Measurements from ENCODE around the gene SPP2.

SPP2 gene

DNA sequence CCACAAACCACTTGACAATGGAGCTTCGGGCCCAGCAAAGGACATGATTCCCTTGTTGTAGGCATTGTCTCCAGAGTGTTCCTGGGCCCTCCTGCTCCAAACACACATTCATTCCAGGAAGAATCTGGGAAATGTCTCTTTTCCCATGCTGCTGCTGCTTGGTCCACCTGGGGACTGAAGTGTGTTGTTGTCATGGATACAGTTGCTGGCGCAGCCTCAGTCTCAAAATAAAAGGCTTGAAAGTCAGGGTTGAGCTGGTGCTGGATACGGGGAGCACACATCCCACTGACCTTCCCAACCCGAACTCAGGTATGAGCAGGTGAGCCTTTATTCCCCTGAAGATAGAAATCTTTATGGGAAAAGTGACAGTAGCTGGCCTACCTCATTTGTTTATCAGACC lies 30.6 kb upstream of the SPP2 start:
- peaks cover 8% of the 10 kb centered on the region for H3K9me3 ChIP-seq (ENCODE audit: insufficient read depth, low read depth, low read length)
- H3K9ac ChIP-seq (ENCODE audit: low read length) = no peak overlapping the region
- no peak overlapping the region for H3K27ac ChIP-seq (ENCODE audit: low read depth, low read length)
- H3K4me1 ChIP-seq (ENCODE audit: control insufficient read depth in 1 of 2, insufficient read depth in 2 of 2, low read length in 2 of 2) = no peaks in the 10 kb centered on the region
- H3K4ac ChIP-seq (ENCODE audit: low read depth, low read length) = no peak overlapping the region
- H3K4me3 ChIP-seq (ENCODE audit: low read depth, low read length) = no peak overlapping the region
- H2AK5ac ChIP-seq (ENCODE audit: low read length) = no peak overlapping the region
- H3K79me1 ChIP-seq (ENCODE audit: low read length) = no peaks in the 10 kb centered on the region
- H2BK5ac ChIP-seq (ENCODE audit: low read depth, low read length, poor library complexity) = no peak overlapping the region
- H3K14ac ChIP-seq (ENCODE audit: low read length) = no peak overlapping the region
- no peak overlapping the region for H3K18ac ChIP-seq (ENCODE audit: low read length)
- H3K27me3 ChIP-seq (ENCODE audit: insufficient read depth, low read length) = no peaks in the 10 kb centered on the region
- no peak overlapping the region for H2AFZ ChIP-seq (ENCODE audit: insufficient read depth, low read length, poor library complexity)
- DNase-seq = no peak
- no peak overlapping the region for H2BK12ac ChIP-seq (ENCODE audit: low read length)
- no peak overlapping the region for H2BK120ac ChIP-seq (ENCODE audit: insufficient read depth, low read length, poor library complexity)
- H4K8ac ChIP-seq (ENCODE audit: low read depth, low read length) = no peak overlapping the region
- H3K79me2 ChIP-seq (ENCODE audit: control insufficient read depth, insufficient read depth, low read length, poor library complexity) = no peaks in the 10 kb centered on the region
- H4K91ac ChIP-seq (ENCODE audit: low read depth, low read length) = no peak overlapping the region
- H3K36me3 ChIP-seq (ENCODE audit: control insufficient read depth in 1 of 2, insufficient read depth in 2 of 2, low read length in 2 of 2) = no peaks in the 10 kb centered on the region
- H4K12ac ChIP-seq (ENCODE audit: low read depth, low read length) = no peak overlapping the region
- no peak overlapping the region for H3K4me2 ChIP-seq (ENCODE audit: low read length)
- WGBS (ENCODE audit: extremely low coverage, insufficient coverage, insufficient read length) = no CpG with 5 or more reads among the region's 4 CpGs
- no peak overlapping the region for H3K23ac ChIP-seq (ENCODE audit: low read length)

GRCh38 chr2:234020332-234020731 lies 30.2 kb upstream of the SPP2 start:
- H4K91ac ChIP-seq (ENCODE audit: low read depth, low read length) = no peak overlapping the region
- WGBS (ENCODE audit: extremely low coverage, insufficient coverage, insufficient read length) = no CpG with 5 or more reads among the region's 2 CpGs
- no peak overlapping the region for H3K27ac ChIP-seq (ENCODE audit: low read depth, low read length)
- no peak overlapping the region for H3K14ac ChIP-seq (ENCODE audit: low read length)
- no peak overlapping the region for H4K8ac ChIP-seq (ENCODE audit: low read depth, low read length)
- H4K12ac ChIP-seq (ENCODE audit: low read depth, low read length) = no peak overlapping the region
- H3K4me3 ChIP-seq (ENCODE audit: low read depth, low read length) = no peak overlapping the region
- no peak overlapping the region for H3K23ac ChIP-seq (ENCODE audit: low read length)
- no peaks in the 10 kb centered on the region for H3K79me2 ChIP-seq (ENCODE audit: control insufficient read depth, insufficient read depth, low read length, poor library complexity)
- peaks cover 8% of the 10 kb centered on the region for H3K9me3 ChIP-seq (ENCODE audit: insufficient read depth, low read depth, low read length)
- no peak overlapping the region for H2BK120ac ChIP-seq (ENCODE audit: insufficient read depth, low read length, poor library complexity)
- no peaks in the 10 kb centered on the region for H3K4me1 ChIP-seq (ENCODE audit: control insufficient read depth in 1 of 2, insufficient read depth in 2 of 2, low read length in 2 of 2)
- no peaks in the 10 kb centered on the region for H3K79me1 ChIP-seq (ENCODE audit: low read length)
- no peak overlapping the region for H3K9ac ChIP-seq (ENCODE audit: low read length)
- no peak overlapping the region for H2AFZ ChIP-seq (ENCODE audit: insufficient read depth, low read length, poor library complexity)
- no peak overlapping the region for H2BK5ac ChIP-seq (ENCODE audit: low read depth, low read length, poor library complexity)
- H3K36me3 ChIP-seq (ENCODE audit: control insufficient read depth in 1 of 2, insufficient read depth in 2 of 2, low read length in 2 of 2) = no peaks in the 10 kb centered on the region
- H2BK12ac ChIP-seq (ENCODE audit: low read length) = no peak overlapping the region
- no peak for DNase-seq
- H3K27me3 ChIP-seq (ENCODE audit: insufficient read depth, low read length) = no peaks in the 10 kb centered on the region
- H3K4ac ChIP-seq (ENCODE audit: low read depth, low read length) = no peak overlapping the region
- no peak overlapping the region for H2AK5ac ChIP-seq (ENCODE audit: low read length)
- no peak overlapping the region for H3K18ac ChIP-seq (ENCODE audit: low read length)
- no peak overlapping the region for H3K4me2 ChIP-seq (ENCODE audit: low read length)

DNA sequence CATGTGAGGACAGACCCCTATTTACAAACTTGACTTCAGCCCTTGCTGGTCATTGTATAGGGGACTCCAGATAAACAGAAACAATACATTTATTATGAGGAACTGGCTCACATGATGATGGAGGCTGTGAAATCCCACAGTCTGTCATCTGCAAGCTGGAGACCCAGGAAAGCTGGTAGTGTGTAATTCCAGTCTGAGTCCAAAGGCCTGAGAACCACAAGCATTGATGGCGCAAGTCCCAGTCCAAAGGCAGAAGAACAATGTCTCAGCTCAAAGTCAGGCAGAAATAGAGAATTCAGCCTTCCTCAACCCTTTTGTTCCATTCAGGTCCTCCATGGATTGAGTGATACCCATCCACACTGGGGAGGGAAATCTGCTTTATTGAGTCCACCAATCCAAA lies 28.1 kb upstream of the SPP2 start:
- H3K36me3 ChIP-seq (ENCODE audit: control insufficient read depth in 1 of 2, insufficient read depth in 2 of 2, low read length in 2 of 2) = no peaks in the 10 kb centered on the region
- no peak overlapping the region for H3K14ac ChIP-seq (ENCODE audit: low read length)
- WGBS (ENCODE audit: extremely low coverage, insufficient coverage, insufficient read length) = no CpG with 5 or more reads among the region's 1 CpG
- H3K18ac ChIP-seq (ENCODE audit: low read length) = no peak overlapping the region
- no peak overlapping the region for H2BK120ac ChIP-seq (ENCODE audit: insufficient read depth, low read length, poor library complexity)
- no peaks in the 10 kb centered on the region for H3K79me2 ChIP-seq (ENCODE audit: control insufficient read depth, insufficient read depth, low read length, poor library complexity)
- H3K23ac ChIP-seq (ENCODE audit: low read length) = no peak overlapping the region
- no peak overlapping the region for H4K91ac ChIP-seq (ENCODE audit: low read depth, low read length)
- H4K8ac ChIP-seq (ENCODE audit: low read depth, low read length) = no peak overlapping the region
- no peak overlapping the region for H2BK5ac ChIP-seq (ENCODE audit: low read depth, low read length, poor library complexity)
- no peak overlapping the region for H2AFZ ChIP-seq (ENCODE audit: insufficient read depth, low read length, poor library complexity)
- H3K4me3 ChIP-seq (ENCODE audit: low read depth, low read length) = no peak overlapping the region
- no peaks in the 10 kb centered on the region for H3K27me3 ChIP-seq (ENCODE audit: insufficient read depth, low read length)
- H3K27ac ChIP-seq (ENCODE audit: low read depth, low read length) = no peak overlapping the region
- H3K4me1 ChIP-seq (ENCODE audit: control insufficient read depth in 1 of 2, insufficient read depth in 2 of 2, low read length in 2 of 2) = no peaks in the 10 kb centered on the region
- H3K9ac ChIP-seq (ENCODE audit: low read length) = no peak overlapping the region
- no peak overlapping the region for H3K4ac ChIP-seq (ENCODE audit: low read depth, low read length)
- no peak for DNase-seq
- no peaks in the 10 kb centered on the region for H3K79me1 ChIP-seq (ENCODE audit: low read length)
- no peak overlapping the region for H2BK12ac ChIP-seq (ENCODE audit: low read length)
- H3K4me2 ChIP-seq (ENCODE audit: low read length) = no peak overlapping the region
- no peak overlapping the region for H2AK5ac ChIP-seq (ENCODE audit: low read length)
- H3K9me3 ChIP-seq (ENCODE audit: insufficient read depth, low read depth, low read length) = peaks cover 8% of the 10 kb centered on the region
- H4K12ac ChIP-seq (ENCODE audit: low read depth, low read length) = no peak overlapping the region

DNA sequence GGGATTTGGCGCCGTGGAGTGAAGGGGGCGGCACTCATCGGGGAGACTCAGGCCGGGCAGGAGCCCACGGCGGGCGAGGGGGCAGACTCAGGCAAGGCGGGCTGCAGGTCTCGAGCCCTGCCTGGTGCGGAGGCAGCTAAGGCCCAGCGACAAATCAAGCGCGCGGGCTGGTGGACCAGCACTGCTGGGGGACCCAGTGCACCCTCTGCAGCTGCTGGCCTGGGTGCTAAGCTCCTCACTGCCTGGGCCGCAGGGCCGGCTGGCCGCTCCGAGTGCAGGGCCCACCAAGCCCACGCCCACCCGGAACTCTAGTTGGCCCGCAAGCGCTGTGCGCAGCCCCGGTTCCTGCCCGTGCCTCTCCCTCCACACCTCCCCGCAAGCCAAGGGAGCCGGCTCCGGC lies 26.2 kb upstream of the SPP2 start:
- Histone ChIP-seq H3K23ac (ENCODE audit: low read length) (no peak overlapping the region), H3K79me2 (ENCODE audit: control insufficient read depth, insufficient read depth, low read length, poor library complexity) (no peaks in the 10 kb centered on the region), H2AFZ (ENCODE audit: insufficient read depth, low read length, poor library complexity) (no peak overlapping the region), H3K4me1 (ENCODE audit: control insufficient read depth in 1 of 2, insufficient read depth in 2 of 2, low read length in 2 of 2) (no peaks in the 10 kb centered on the region), H3K27ac (ENCODE audit: low read depth, low read length) (no peak overlapping the region), H2BK120ac (ENCODE audit: insufficient read depth, low read length, poor library complexity) (no peak overlapping the region), H2AK5ac (ENCODE audit: low read length) (no peak overlapping the region), H3K27me3 (ENCODE audit: insufficient read depth, low read length) (no peaks in the 10 kb centered on the region), H3K18ac (ENCODE audit: low read length) (no peak overlapping the region), H4K91ac (ENCODE audit: low read depth, low read length) (no peak overlapping the region), H2BK5ac (ENCODE audit: low read depth, low read length, poor library complexity) (no peak overlapping the region), H4K8ac (ENCODE audit: low read depth, low read length) (no peak overlapping the region), H2BK12ac (ENCODE audit: low read length) (no peak overlapping the region), H3K9ac (ENCODE audit: low read length) (no peak overlapping the region), H3K4me2 (ENCODE audit: low read length) (no peak overlapping the region), H3K14ac (ENCODE audit: low read length) (no peak overlapping the region), H3K79me1 (ENCODE audit: low read length) (no peaks in the 10 kb centered on the region), H3K9me3 (ENCODE audit: insufficient read depth, low read depth, low read length) (peaks cover 8% of the 10 kb centered on the region), H3K4ac (ENCODE audit: low read depth, low read length) (no peak overlapping the region), H4K12ac (ENCODE audit: low read depth, low read length) (no peak overlapping the region), H3K4me3 (ENCODE audit: low read depth, low read length) (no peak overlapping the region), H3K36me3 (ENCODE audit: control insufficient read depth in 1 of 2, insufficient read depth in 2 of 2, low read length in 2 of 2) (no peaks in the 10 kb centered on the region)
- DNase-seq = no peak
- WGBS (ENCODE audit: extremely low coverage, insufficient coverage, insufficient read length) = no CpG with 5 or more reads among the region's 29 CpGs

Data from trophoblast cell (in vitro differentiated cells and primary cell).